Breast epithelium (tissue), 3 donors: Measurements from ENCODE around the gene EPB41L2.

Experiments
- CTCF ChIP-seq, 3 donors: fragments of 450-650 bp; IDR thresholded peaks; one replicate each; pipeline ENCODE4 v1.5.1; 2016 to 2017; ENCODE audit warnings: antibody characterized with exemption in 3 of 3, mild to moderate bottlenecking in 3 of 3, moderate library complexity in 3 of 3
- POLR2A ChIP-seq: fragments of 450-650 bp; IDR thresholded peaks from one replicate; pipeline ENCODE4 v1.6.1; 2016; ENCODE audit warnings: antibody characterized with exemption, mild to moderate bottlenecking, moderate library complexity
- POLR2AphosphoS5 ChIP-seq, 3 donors: sonication (generic); formaldehyde crosslinking; IDR thresholded peaks; one replicate each; pipeline ENCODE4 v1.6.1; 2017; ENCODE audit warnings: antibody characterized with exemption in 3 of 3

- TF ChIP-seq CTCF (IDR thresholded peaks at IDR 0.05) (no peak), POLR2A (no peak), POLR2AphosphoS5 (IDR thresholded peaks at IDR 0.05) (no peak)
Measured at GRCh38 chr6:131048933-131049515, 14.0 kb downstream of the EPB41L2 start.
